ENCODE results near the gene STARD5.
"Not testable (repeated sequence)": the region's sequence is repeated elsewhere in the genome, so short reads cannot be mapped to it uniquely, and the experiment has no call there.

STARD5 gene, protein sequence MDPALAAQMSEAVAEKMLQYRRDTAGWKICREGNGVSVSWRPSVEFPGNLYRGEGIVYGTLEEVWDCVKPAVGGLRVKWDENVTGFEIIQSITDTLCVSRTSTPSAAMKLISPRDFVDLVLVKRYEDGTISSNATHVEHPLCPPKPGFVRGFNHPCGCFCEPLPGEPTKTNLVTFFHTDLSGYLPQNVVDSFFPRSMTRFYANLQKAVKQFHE

DNA sequence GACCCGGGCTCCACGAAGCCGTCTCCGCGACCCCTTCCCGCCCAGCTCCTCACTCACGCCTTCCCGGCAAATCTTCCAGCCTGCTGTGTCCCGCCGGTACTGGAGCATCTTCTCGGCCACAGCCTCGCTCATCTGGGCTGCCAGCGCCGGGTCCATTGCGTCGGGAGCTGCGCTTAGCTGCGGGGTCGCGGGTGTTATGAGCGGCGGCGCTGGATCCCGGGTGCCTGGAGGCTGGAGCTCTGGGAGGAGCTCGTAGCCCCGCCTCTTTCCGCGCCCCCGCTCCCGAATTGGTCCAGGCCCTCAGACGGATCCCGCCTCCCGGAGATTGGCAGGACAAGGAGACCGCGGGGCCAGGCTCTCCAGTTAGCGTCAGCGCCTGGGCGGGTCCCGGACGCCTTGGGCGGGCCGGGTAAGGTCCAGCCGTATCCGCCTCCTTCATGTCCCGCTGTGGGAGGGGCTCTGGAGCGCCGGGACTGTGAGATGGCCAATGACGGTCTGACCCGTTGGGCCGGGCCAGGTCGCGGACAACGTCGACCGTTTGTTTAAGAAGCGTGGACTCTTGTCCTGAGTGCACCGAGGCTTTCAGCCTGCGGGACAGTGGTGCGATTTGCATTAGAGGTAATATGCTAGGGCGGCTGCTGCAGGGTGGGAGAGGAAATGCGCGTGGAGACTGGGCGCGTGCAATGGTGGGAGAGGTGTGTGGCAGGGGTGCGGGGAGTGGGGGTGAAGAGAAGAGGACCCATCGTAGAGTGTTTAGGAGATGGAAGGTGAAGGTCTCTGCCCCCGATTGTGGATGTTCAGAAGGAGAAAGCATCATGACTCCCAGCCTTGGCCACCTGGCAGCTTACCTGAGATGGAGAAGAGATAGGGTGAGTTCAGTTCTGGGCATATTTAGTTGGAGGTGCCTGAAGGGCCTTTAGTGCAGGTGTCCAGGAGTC lies at the start of gene STARD5:
STARD5 (minus strand) TSS at position 198 of the 938 bp plus-strand sequence; CDS start at position 156, 42 bp downstream.
- peak; percentile 99 for DNase-seq

DNA sequence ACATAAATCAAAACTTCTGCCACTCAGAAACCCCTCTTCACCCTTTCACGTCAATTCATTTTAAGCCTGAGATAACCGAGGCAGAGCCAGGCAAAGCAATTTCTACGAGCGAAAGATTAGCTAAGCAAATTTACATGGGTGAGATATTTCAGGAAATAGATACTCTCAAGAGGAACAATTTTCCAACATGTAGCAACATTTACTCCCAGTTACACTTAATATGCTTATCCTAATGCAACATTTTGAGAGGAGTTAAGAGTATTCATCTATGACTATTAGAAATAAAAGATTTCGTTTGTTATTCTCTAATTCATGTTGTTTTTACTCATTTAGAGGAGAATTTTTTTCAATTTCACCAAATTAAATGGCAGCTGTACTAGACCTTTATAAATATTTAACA lies 49.2 kb upstream of the STARD5 start:
- DNase-seq: no peak

DNA sequence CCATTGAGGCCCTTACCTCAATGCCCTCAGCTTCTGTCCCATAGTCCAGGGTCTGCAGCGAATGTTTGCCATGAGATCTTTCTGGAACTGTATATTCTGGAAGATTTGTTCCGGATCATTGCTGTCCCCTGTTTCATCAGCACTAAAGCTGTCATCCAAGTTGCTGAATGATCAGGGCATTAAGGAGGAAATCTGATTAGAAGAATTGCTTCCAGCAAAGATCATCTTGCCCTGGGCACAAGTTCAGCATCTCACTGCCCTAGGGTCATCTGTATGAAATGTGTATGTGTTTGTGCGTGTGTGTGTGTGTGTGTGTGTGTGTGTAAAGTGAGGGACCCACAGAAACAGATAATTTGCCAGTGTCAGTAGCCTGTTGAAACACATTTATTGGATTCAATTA lies 48.6 kb upstream of the STARD5 start:
- DNase-seq: no peak

DNA sequence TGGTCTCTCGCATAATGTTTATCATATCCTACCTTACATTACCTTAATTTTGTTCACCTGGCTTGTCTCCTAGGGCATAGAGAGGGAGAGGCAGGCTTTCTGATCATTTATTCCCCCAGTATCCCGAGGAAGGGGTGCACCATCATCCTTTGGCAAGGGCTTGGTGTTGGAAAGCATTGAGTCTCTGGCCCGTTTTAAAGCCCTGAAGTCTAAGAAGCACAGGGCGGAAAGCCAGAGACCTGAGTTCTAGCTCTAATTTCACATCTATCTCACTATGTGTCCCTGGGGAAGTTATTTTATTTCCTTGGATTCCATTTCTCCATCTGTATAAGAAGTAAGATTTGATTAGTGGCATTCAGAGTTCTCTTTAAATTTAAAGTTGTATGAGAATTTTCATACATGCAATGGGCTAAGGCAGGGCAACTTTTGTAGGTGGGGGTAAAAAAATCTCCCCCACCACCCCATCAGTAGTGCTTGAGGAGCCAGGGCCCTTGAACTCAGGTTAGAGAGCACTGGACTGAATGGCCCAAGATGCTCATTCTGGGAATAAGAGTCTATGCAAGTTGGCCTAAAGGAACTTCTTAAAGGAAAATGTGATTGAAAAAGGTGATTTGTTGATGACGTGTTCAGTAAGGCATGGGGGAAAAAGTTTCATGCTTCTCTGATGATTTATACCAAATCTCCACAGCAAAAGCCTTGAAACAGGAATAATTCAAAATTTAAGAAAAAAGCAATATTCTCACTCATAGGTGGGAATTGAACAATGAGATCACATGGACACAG lies 40.0 kb upstream of the STARD5 start:
- DNase-seq: no peak

DNA sequence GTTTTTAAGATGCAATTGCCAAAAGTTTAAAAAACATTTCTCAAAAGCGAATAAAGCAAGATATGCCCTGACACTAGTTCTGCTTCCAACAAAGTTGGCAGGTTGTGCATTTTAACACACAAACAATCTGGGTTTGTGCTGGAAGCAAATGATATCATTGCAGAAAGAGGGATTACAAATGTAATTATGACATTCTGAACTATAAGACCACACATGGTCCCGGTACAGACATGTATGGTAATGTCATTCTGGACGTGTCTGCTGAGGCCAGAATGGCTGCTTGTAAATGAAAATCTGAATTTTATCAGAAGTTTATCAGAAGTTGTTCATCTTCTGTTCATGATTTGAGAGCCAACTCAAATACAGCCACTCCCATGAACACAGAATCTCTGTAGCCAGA lies 39.3 kb upstream of the STARD5 start:
- DNase-seq: no peak

DNA sequence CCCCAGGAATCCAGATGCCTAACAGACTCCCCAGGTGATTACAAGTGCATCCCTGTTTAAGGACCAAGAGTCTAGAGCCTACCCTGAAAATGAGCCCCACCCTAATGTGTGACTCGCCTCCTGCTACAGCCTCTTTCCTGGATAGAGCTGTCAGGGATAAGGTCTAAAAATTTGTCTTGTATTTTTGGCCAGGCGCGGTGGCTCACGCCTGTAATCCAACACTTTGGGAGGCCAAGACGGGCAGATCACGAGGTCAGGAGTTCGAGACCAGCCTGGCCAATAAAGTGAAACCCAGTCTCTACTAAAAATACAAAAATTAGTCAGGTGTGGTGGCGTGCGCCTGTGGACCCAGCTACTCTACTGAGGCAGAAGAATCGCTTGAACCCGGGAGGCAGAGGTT lies 38.8 kb upstream of the STARD5 start:
- DNase-seq: no peak

DNA sequence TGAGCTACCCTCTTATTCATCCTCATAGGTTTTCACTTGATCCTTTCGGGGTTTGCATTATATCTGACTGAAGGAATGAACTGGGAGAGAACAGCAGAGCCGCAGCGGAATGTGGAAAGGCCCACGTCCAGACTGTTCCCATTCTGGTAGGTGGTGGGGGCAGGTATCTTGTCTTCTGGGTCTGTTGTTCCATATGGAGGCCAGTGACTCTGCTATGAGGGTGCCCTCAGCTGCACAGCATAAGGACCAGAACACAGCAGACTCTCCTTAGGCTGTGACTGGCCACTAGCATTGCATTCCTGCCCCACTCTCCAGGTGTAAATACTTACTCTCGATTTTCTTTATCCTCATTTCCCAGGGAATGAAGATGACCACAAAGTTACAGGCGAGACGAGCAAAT lies 38.0 kb upstream of the STARD5 start:
- no peak for DNase-seq

DNA sequence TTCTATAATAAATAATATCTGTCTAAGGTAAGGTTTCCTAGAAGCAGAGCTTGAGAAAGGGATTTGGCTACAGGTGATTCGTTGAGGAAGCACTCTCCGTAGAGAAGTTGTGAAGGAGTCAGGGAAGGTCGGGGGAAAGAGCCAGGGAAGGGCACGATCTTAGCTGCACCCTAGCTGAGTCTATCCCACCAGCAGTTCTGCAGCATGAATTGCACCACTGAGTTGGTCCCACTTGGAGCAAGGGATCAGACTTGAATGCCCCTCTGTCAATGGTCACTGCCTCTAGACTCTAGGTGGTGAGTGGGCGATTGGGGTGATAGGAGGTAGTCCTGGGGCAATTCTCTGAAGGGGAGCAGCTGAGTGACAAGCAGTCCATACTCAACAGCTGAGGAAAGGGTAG lies 36.5 kb upstream of the STARD5 start:
- DNase-seq: no peak

DNA sequence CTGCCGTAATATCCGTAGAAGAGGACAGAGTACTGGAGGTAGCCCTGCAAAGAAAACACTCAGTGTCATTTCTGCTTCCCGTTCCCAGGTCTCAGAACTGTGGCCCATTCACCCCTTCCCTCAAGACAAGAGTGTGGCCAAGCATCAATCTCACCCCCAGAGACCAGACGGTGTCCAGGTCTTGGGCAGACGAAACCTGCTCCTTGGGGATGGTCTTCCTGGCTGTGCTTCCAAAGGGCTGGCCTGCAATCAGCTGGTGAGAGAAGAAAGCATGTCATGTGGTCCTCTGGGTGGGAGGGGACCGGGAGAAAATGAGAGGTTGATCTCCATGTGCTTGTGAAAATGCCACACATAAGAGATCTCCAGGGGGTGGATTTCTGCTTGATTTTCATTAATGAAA lies 34.3 kb upstream of the STARD5 start:
- DNase-seq: no peak

DNA sequence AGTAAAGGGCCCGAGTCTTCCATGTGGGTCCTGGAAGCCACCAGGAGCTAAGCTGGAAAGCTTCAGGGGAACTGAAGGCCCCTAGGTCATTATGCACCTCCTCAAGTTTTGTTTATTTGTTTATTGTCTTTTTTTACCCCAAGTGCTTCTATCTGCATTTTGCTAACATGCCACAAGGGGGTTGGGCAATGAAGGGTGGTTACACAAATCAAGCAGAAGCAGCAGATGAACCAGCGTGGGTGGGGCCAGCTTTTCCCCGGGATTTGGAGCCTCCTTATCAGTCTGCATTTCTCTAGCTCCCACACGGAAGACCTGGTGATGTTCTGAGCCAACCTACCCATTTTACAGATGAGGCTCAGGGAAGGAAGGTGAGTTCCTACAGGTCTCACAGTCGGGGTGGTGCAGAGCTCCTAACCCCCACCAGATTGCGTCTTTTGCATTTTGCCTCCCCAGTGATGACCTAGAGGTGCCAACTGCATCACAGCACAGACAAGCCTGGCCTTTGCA lies 33.3 kb upstream of the STARD5 start:
- DNase-seq: no peak

DNA sequence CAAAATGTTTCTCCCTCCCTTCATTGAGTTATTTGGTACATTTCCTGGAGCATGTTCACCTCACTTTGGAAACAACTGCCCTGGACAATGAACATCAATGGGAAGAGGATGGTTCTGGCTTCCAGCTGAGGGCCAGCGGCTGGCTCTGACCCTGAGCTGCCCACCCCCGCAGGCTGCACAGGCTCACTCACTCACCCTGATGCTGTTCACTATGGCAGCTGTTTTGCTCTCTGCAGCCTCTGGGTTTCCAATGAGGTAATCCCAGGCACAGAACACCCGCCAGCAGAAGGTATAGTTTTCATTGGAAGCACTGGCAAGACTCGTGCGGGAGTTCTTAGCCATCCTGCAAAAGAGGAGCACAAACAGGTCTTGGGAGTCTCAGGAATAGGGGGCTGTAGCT lies 32.3 kb upstream of the STARD5 start:
- no peak for DNase-seq

DNA sequence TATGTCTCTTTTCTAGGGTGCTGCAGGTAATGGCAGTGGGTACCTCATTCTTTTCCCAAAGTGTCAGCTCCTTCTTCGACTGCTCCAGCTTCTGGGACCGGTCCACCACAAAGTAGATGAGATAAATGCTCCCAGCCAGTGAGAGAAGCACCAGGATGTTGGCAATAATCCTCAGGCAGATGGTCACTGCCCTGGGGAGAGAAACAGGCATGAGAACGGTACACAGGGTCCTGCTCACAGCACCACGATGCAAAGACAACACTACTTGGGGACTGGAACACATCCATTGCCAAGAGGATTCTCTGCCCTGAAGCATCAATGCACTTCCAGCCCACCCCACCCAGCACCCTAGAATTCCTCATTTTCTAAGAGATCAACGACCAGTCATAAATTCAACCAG lies 27.7 kb upstream of the STARD5 start:
- DNase-seq: no peak

DNA sequence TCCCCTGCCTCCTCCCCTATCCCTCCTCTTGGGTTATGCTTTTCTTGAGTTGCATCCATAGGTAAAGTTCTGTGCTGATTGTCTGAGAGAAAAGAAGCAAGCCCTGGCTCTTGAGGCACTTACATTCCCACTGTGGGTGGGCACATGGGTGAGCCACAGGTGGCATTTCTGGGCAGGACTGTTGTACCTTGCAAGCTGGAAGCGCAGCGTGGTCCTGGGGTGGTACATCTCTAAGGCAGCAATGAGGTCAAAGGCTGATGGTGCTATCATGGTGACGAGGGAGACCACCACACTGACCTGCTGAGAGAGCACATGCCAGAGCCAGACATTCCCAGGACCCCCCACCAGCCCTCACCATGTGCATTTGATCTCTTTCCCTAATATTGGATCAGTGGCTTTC lies 25.3 kb upstream of the STARD5 start:
- DNase-seq: no peak

DNA sequence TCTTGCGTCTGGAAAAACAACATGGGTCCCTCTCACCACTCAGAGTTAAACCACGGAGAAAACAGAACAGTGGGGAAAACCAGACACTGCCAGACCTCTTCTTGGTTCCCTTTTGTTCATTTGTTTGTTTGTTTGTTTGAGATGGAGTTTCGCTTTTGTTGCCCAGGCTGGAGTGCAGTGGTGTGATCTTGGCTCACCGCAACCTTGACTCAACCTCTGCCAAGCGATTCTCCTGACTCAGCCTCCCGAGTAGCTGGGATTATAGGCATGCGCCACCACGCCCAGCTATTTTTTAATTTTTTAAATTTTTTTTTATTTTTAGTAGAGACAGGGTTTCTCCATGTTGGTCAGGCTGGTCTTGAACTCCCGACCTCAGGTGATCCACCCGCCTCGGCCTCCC lies 24.8 kb upstream of the STARD5 start:
- not testable (repeated sequence) for DNase-seq

DNA sequence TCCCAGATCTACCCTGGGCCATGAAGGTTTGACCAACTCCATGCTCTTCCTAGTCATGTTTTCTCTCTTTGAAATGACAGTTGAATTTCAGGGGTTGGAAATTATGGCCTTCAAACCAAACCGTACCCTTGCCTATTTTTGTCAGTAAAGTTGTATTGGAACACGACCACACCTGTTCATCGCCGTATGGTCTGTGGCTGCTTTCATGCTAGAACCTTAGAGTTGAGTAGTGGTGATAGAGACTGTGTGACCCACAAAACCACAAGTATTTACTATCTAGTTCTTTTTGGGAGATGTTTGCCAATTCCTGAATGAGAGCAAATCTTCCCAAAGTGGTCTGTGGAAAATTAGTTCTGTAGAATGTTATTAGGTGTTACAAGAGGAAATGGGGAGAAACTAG lies 24.0 kb upstream of the STARD5 start:
- no peak for DNase-seq

DNA sequence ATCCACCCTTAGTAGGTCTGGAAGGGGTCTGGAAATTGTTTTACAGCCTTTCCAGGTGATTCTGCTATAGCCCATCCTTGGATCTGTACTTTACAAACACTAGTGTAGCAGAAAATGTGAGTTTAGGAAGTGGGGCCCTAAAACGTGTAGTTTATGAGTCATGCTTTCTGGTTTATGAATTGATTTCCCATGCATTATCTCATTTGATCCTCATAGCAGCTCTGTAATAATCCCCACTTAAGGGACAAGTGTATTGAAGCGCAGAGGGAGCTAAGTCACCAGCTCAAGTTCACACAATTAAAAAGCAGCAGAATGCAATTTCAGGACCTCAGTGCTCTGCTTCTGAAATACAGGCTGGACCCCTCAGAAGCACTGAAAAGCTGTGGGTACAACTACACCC lies 22.7 kb upstream of the STARD5 start:
- DNase-seq: no peak

DNA sequence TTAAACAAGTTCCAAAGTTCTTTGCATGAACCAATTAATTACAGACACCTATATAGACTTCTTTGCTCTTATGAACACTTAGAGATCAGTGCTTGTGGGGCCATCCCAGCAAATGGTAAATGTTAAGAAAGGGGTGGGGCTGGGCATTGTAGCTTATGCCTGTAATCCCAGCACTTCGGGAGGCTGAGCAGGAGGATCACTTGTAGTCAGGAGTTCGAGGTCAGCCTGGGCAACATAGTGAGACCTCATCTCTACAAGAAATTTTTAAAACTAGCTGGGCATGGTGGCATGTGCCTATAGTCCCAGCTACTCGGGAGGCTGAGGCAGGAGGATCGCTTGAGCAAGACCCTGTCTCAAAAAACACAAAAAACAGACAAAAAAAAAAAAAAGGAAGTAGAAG lies 19.4 kb upstream of the STARD5 start:
- DNase-seq: no peak

DNA sequence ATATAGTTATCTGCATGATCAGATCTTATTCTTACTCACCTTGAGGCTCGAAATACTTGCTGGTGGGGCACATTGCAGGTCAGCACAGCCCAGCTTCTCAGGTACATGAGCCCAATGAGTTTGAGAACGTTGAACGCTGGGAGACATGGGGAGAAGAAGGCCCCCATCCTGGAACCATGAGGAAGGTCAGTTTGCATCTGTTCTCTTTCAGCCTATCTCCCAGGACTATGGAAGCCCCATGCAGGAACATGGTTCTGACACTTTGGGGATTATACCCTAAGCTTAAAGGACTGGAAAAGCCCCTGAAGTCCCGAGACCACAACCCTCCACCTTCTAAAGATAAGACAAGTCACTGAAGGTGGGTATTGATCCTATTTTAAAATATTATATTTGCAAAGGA lies 17.4 kb upstream of the STARD5 start:
- DNase-seq: no peak

DNA sequence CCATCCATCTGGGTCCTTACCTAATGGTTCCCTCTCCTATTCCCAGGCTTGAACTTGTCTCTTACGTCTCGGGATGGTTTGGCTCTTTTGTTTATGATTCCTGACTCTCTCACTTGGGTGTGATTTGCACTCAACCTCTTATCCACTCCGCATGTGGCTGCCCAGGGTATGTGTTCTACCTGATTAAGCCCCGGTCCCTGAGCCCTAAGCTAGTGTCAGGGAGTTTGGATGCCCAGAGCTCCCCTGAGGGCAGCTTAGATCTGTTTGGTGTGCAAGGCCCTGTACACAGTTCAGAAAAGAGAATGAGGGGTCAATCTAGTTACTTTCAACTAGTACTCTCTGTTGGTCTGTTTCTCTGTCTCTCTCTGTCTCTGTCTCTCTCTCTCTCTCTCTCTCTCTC lies 15.9 kb upstream of the STARD5 start:
- DNase-seq: no peak

DNA sequence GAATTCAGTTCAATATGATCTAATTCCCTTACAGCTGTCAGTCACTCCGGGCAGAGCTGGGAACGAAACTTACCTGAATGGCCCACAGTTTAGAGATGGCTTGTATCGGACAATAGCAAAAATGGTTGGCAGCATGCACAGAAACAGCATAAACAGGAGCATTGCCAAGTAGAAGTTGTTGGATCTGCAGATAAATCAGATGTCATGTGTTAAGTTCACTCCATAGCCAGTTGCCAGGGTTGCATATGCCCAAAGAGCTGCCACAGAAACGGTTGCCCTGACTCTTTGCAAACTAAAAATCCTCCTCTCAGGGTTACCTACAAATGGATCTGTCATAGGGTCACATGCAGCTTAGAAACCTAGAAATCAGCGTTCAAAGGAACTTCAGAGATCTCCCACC lies 15.4 kb upstream of the STARD5 start:
- no peak for DNase-seq

DNA sequence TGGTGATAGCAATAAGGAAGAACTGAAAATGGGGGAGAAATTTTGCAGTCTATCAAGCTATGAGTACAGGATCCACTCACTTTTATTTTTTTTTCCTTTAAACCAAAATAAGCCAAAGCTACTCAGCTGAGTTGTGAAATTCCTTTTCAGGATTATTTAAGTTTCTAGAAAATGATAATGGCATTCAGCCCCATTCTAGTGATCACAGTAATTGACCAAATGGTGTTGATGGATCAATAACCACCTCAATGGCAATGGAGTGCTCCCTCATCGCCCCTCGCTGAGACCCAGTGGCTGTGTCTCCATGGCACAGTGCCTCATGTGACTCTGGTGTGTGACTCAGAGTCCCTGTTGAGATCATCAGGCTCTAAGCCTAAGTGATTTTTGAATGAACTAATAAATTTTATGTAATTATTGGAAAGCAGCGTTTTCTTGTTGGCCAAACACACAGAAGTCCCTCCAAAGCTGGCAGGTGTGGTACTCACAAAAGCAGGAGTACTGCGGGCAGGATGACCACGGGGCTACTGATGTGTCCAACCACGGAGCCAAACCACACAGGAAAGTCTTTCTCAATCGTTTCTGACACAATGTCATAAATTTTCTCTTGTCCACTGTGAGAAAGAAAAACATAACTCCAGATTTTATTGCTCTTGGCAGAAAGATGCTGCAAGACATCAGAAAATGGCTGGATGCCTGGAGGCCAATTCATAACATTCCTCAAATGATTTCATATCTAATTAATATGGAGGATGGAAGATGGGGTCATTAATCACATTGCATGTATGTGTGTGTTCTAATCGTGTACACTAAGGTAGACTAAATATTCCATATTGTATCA lies 14.4 kb upstream of the STARD5 start:
- DNase-seq: no peak

DNA sequence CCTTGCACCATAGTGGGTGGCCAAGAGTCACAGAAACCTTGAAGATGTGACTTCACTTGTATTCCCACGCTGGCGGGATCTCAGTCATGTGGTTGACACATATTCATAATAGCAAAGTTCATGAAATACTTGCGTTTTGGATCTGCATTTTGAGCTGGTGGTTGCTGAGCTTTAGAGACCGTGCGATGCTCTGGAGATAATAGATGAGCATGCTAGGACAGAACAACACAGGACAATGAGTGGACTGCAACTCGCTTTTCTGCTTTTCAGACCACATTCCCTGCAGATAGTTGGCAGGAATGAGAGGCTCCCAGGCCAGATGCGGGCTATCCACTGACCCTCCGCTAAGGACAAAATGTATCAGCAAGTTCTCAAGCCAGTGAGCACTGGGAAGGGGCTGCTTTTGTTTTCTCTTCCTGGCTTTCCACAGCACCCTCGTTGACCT lies 13.8 kb upstream of the STARD5 start:
- DNase-seq: no peak

DNA sequence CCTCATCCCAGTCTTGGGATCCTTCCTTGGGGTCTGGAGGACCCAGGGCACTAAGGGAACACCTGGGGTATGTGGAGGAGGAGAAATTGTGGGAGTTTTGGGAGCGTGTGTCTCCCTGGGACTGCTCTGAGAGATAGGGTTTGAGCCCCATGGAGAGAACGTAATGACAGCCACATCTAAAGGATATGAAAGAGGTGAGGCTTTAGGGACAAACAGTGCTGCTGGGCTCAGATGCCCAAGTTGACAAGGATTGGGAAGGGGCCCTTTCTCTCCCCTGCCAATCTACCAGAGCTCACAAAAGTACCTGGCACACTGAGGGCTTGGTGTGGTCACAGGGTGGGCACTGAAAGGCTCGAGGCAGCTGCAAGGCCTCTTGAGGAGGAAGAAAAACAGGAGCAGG lies 13.3 kb upstream of the STARD5 start:
- DNase-seq: no peak

Data from islet precursor cell (in vitro differentiated cells).